NCI-H82 treated with DMSO at 0.1 percent for 48 hours (cell line): ENCODE measurements around the gene LARP4B.
"Not testable (repeated sequence)": the region's sequence is repeated elsewhere in the genome, so short reads cannot be mapped to it uniquely, and the experiment has no call there.

Source experiments
- DNase-seq: peaks from one replicate; lab custom pipeline; 2025; ENCODE audit not compliant: unreplicated experiment; lab: John Stamatoyannopoulos, UW

The LARP4B gene

GRCh38 chr10:958856-959255 is 27.4 kb upstream of the LARP4B start:
- no peak for DNase-seq

- DNase-seq, result no peak
These were observed 26.6 kb upstream of the LARP4B start for GRCh38 chr10:958106-958505.

- no peak for DNase-seq
These were observed 24.3 kb upstream of the LARP4B start for GRCh38 chr10:955820-956217.

GRCh38 chr10:955127-955819 is 23.8 kb upstream of the LARP4B start:
- no peak for DNase-seq

- no peak for DNase-seq
These were observed 22.9 kb upstream of the LARP4B start for GRCh38 chr10:954396-954795.

GRCh38 chr10:953836-954235 is 22.3 kb upstream of the LARP4B start:
- DNase-seq, result no peak

- no peak for DNase-seq
These were observed 17.9 kb upstream of the LARP4B start for GRCh38 chr10:949446-949845.

- no peak for DNase-seq
These were observed 16.8 kb upstream of the LARP4B start for GRCh38 chr10:948347-948746.

- DNase-seq, result no peak
These were observed 16.4 kb upstream of the LARP4B start for GRCh38 chr10:947881-948280.

- DNase-seq, result no peak
These were observed 15.5 kb upstream of the LARP4B start for GRCh38 chr10:947051-947450.

GRCh38 chr10:945778-946177 is 14.3 kb upstream of the LARP4B start:
- DNase-seq, result no peak

GRCh38 chr10:944034-944831 is 12.7 kb upstream of the LARP4B start:
- no peak for DNase-seq

GRCh38 chr10:943334-944033 is 12.0 kb upstream of the LARP4B start:
- DNase-seq, result no peak

GRCh38 chr10:938941-939678 is 7.6 kb upstream of the LARP4B start:
- DNase-seq, result no peak

- no peak for DNase-seq
These were observed 3.4 kb upstream of the LARP4B start for GRCh38 chr10:934746-935406.

- DNase-seq, result not testable (repeated sequence)
These were observed 2.7 kb upstream of the LARP4B start for GRCh38 chr10:934165-934564.

- DNase-seq, result no peak
These were observed 1.1 kb upstream of the LARP4B start for GRCh38 chr10:932589-932988.

- DNase-seq, result no peak
These were observed 730 bp downstream of the LARP4B start for GRCh38 chr10:930625-931325.

- no peak for DNase-seq
These were observed 1.4 kb downstream of the LARP4B start for GRCh38 chr10:929960-930624.

GRCh38 chr10:927131-927530 is 4.4 kb downstream of the LARP4B start:
- DNase-seq, result no peak
